Activated gamma-delta T cell treated with anti-CD3 and anti-CD28 coated beads, Interleukin-2, amount 50 U/mL, for 16 hours (primary cell): ENCODE measurements around the gene DTD1.

Source experiments
- DNase-seq: peaks from one replicate; pipeline ENCODE4 v3.0.0-alpha.2; 2020; ENCODE audit warnings: low read depth

DTD1 gene

DNA sequence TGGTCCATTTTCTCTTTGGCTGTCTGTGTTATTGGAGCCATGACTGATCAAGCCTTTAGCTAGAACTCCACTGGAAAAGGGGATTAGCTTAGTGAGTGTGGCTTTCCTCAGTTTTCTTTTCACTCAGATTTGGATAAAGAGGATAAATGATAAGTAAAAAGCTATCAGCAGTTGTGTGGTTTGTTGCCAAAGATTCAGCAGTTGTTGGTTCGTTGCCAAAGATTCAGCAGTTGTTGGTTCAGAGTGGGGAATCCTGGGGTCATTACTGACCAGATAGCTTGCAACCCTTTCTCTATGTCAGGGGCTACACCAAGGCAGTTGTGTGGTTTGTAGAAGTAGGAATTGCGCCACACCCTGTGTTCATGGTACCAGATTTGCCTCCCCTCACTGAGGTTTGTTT is 118.1 kb downstream of the DTD1 start:
- no peak for DNase-seq

DNA sequence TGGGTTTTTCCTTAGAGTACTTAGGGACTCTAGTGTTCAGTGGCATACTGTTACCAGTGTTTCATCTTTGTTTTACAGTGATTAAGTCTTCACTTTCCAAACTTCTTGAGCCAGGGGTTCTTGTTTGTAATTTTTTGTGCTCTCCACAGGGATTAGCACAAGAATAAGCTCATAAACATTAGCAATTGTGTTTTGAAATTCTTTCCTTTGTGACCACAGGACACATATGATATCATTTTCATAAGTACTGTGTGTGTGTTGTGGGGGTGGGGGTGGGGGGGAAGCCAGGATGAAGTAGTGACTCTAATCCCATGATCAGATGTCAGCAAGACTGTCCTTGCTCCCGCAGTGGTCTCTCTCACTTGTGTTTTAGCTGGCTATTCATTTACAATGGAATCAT is 124.3 kb downstream of the DTD1 start:
- no peak for DNase-seq

DNA sequence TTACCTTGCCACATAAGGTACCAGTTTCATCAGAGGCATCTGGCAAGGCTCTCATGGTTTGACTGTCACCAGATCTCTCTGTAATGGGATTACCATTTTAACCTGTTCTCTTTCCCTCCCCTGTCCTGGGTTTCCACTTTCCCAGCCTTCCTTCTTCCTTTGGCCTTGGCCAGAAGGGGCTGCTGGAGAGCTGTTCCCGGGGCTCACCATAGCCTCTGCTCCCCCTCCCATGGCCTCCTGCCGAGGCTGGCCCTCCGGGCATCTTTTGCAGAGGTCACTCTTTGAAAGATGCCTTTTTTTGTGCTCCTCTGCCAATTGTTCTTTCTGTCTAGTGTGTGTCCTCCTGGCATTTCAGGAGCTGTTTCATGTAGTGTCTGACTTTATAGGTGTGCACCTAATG is 125.0 kb downstream of the DTD1 start:
- DNase-seq, result no peak

DNA sequence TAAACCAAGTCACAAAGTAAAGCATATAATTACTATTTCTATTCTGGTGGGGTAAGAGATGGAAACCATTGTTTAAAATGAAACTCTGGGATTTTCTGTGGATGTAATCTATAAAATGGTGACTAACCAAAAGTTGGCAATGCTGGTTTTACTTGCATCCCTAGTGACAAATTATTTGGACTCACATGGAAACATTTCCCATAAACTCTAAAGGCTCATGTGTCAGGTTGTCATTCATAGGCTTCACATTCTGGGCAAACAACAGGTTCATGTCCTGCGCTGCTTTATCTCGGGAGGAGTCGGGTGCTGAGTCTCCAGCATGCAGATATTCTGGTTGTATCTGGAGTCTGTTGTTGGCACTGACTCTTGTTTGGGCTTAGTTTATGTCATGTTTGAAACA is 127.7 kb downstream of the DTD1 start:
- no peak for DNase-seq

DNA sequence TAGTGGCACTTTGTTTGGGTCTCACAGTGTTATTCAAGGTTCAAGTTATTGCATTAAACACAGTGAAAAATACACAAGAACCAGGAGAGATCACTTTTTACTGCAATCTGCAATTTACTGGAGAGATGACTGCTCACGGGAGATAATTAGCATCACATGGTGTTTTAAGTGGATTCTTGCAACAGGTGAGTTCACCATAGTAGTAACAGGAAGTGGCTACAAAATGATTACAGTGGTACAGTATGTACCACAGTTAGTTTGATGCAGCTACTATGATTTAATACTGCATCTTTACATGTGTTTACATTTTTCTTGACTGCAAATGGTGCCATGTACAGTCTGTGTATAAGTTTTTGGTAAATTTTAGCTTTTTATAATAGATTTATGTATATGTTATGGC is 129.2 kb downstream of the DTD1 start:
- no peak for DNase-seq

DNA sequence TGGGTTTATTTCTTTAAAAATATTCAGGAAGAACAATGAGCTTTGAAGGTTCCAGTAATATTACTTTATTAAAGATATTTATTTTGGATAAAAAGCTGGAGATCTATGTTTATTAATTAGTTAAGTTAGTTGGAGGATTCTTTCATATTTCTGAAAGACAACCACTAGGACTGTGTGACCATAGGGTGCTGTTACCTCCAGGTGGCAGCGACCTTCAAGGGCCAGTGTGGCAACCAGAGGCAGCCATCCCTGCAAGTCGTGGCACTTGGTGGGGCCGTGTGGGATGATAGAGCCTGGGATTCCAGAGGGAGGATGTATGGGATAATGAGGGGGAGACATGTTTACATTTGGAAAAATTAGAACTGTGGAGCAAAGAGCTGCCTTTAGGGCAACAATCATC is 130.3 kb downstream of the DTD1 start:
- no peak for DNase-seq

DNA sequence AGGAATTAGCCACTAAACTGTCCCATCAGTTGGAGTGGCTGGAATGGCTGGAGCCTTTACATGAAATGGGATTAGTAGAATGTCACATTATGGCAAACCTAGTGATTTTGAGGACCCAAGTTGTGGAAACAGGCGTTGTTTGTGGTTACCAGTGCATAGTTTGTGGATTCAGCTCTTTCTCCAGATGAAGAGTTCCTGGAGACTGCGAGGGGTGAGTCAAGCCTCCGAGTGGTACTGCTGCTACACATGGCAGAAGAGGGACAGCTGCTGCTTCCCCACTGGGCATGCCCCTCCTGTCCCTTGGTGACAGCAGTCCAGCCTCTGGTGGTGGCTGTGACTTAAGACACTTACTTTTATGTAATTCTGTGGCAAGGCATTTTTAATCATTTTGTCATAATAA is 131.6 kb downstream of the DTD1 start:
- no peak for DNase-seq

DNA sequence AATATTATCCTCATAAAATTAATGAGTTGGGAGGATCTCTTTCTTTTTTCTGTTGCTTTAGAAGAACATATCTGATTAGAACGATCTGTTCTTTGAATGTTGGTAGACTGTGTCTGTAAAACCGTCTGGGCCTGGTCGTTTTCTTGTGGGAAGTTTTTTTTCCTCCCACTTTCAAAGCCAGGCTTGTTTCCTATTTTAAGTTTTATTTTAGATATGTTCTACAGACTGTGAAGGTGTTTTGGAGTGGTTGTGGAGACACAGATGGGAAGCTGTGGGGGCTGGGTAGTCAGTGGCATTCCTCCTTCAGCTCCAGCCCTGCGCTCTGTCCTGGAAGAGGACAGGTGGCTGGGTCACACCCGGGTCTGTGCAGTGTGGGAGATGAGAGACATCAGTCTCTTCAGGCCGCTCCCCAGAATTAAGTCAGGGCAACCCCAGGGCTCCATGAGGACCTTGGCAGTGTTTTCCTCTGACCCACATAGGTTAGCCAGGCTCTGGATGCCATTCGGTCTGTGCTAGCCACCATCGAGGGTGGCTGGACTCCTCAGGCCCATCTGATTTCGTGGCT is 133.8 kb downstream of the DTD1 start:
- no peak for DNase-seq

DNA sequence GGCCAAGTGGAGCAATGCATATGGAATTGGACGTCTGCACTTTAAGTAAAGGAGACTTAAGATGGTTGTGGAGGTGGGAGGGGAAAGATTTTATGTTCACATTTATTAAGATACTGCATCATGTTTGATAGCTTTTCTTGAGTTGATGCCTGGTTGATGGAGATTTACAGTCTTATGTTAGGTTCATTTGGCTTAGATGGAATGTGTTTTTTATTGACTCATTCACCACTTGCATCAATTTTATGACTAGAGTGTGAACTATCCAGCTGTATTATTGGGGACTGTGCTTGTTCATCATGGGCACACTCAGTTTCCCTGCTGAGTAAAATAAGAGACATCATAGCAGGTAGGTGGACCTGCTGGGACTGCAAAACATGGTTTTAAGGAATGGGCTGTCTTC is 134.5 kb downstream of the DTD1 start:
- DNase-seq, result no peak

DNA sequence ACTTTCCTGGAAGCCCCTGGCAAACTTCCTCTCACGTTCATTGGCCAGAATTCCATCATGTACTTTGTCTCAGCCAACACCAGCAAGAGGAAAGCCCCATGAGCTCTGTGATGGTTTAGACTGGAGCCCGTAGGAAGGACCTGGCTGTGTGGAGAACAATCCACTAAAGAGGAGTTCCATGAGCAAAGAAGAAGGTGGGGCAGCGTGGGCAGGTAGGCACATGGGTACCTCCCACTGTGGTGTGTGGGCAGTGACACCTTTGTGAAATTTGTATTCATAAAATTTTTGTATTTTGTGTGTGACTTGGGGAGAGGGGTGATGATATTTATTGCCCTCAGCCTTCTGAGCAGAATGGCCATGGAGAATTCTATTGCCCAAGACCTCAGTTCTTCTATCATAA is 136.2 kb downstream of the DTD1 start:
- DNase-seq, result no peak

DNA sequence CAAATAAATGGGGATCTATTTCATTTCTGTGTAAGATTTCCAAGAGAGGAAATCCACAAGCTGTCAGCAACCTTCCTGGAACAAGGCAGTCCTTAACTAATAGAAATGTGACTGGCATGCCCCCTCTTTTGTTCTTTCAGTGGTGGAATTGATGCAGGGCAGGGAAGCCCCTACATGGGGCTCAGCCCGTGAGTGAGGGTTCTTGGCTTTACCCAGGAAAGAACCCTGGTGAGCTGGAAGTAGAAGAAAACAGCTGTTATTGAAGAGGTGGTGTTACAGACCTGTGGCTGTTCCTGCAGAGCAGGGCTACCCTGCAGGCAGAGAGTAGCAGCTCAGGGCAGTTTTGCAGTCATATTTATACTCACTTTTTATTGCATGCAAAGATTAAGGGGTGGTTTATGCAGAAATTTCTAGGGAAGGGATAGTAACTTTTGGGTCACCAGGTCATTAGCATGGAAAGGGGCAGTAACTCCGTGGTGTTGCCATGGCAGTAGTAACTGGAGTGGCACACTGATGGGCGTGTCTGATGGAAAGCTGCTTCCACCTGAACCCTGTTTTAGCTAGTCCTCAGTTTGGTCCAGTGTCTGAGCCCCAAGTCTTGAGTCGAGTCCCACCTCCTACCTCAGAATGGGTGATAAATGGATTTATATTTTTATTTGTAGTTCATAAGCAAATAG is 137.1 kb downstream of the DTD1 start:
- no peak for DNase-seq

DNA sequence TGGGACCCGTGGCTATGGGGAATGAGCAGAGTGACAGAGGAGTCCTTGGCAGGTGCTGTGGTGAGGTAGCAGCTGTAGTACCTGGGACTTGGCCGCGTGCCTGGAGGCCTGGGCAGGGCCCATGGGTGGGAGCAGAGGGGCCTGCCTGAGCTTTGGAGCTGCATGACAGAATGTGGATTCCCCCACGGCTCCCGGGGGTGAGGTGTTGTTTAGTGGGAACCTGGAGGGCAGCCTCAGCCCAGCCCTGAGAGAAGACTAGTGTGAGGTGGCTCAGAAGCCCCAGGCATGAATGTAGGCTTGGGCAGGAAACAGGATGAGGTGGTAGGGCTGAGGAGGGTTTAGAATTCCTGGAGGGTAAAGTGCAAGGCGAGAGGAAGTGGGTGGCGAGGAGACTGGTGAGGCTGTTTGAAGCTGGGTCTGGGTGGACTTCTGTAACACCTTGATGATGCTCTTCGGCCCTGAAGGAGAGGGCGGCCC is 139.2 kb downstream of the DTD1 start:
- no peak for DNase-seq

DNA sequence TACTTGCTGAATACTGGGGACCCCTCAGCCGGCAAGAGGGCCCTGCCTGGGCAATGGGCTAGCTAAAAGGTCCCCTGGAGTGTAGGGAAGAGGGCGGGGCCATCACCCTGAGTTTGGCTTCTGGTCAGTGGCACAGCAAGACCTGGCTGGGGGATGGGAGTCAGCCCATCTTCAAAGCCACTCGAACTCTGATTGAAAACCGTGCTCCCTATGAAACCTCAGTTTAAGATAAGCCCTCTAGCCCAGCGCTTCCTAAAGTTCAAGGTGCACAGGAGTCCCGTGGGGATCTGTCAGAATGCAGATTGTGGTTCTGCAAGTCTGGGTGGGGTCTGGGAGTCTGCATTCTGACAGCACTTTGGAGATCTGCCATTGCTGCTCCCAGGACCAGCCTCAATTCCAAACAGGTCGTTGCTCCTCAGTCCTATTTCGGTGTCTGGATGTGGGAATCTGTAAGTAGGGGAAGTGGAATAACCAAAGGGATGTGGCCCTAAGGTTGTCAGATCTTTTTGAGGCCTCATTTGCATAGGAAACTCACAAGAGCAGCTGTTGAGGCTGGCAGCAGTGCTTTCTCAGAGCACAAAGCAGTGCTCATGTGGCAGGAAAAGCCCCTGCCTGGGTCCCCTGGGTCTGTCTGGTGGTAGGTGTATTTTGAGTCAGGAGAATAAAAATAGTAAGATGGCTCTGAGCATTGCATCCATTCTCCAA is 140.5 kb downstream of the DTD1 start:
- no peak for DNase-seq

DNA sequence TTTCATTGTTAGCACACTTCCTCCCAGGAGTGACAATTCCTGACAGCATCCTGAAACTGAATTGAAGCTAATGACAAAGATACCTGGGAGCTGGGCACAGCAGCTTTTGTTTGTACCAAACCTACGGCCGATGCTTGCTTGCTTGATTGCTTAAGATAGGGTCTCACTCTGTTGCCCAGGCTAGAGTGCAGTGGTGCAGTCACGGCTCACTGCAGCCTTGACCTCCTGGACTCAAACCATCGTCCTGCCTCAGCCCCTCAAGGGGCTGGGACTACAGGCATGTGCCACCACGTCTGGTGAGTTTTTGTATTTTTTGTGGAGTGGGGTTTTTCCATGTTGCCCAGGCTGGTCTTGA is 141.0 kb downstream of the DTD1 start:
- no peak for DNase-seq

DNA sequence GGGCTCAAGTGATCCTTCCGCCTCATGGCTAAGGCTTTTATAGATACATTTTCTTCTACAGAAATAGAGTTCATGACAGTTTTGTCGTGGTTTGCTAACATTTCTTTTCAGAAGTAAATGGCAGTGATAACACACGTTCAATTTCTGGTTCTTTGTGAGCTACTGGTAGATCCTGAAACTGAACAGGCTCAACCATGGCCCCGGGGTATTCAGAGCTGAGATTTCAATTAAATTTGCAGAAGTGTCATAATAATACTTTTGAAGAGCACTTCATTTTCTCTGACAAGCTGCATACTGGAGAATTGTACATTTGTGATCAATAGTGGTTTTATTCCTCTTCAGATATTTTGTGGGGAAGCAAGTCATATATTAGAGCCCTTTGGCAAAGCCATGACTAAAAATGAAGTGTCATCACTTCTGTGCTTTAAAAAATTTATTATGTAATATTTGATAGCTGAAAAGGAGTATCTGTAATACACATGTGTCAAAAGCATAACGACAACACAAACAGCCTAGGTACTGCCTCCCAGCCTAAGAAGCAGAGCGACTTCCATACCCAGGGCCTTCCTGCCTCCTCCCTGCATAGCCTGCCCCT is 141.5 kb downstream of the DTD1 start:
- no peak for DNase-seq

DNA sequence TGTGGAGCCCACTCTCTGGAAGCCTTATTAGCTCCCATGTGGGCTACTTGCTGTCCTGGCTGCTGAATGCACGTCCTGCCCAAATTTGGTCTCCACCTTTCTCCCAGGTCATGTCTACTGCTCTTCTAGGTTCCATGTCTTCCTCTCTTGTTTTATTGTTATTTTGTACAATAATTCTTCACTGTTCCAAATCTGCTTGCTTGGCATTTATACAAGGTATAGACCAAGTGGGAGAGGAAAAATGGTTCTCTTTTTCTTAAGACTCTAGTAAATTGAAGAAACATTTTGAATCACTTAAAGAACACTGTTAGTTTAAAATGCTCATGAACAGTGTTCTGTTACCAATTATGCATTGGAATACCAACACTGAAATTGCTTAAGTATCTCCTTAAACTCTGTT is 144.1 kb downstream of the DTD1 start:
- DNase-seq, result no peak

DNA sequence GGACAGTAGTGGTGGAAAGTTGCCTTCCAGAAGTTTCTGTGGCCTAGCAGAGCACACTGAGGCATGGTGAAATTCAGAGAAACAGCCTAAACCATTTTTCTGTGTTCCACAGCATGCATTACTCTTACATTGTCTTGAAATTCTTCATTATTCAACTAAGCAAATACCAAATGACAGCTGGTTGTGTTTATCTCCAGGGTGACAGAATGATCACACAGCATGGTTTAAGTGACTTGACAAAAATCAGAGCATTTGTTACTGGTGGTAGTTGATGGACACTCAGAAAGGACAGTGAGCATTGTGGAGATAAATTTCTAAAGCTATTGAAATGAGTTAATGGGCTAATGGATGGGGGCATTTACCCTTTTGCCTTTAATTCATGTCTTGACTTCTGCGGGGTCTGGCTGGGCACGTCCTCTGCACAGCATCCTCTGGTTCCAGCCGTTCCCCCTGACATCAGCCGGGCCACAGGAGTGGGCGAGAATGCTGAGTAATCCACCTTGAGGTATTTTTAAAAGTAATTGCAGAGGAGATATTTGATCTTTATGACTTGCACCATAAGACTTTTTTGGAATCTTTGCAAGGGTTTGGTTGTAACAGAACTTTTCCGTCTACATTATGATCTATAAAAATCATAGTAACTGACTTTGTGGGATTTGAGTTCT is 146.8 kb downstream of the DTD1 start:
- no peak for DNase-seq

DNA sequence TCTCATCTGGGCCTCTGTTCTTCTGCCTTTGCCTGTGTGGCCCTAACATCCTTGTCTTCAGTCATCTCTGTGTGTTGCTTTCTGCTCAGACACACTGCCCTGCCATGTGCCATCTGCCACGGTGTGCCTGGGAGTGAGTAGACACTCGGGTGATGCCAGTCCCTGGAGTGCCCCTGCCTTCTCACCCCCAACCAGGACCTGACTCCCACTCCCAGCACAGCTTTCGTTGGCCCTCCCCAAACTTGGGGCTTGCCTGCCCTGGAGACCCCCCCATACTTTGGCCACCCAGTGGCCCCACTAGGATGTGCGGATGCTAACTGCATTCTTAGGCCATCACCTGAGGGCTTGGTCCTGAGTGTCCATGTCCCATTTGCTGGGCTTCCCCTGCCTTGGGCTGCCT is 149.3 kb downstream of the DTD1 start:
- DNase-seq, result no peak

DNA sequence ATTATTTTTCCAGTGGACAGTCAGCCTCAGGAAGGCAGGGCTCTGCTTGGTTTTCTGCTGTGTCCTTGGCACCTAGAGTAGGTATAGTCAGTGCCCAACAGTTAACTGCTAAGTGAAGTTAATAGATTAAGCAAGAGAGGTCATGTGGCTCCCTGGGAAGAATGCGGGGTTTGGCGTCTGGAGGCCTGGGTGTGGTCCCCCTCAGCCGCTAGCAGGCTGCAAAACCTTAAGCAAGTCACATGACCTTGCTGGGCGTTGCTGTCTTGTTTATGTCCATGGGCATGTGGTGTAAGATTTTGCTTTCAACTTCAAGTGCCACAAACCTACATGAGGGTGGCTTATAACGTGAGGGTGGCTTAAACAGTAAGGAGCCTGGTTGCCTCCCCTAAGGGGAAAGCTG is 150.2 kb downstream of the DTD1 start:
- no peak for DNase-seq

DNA sequence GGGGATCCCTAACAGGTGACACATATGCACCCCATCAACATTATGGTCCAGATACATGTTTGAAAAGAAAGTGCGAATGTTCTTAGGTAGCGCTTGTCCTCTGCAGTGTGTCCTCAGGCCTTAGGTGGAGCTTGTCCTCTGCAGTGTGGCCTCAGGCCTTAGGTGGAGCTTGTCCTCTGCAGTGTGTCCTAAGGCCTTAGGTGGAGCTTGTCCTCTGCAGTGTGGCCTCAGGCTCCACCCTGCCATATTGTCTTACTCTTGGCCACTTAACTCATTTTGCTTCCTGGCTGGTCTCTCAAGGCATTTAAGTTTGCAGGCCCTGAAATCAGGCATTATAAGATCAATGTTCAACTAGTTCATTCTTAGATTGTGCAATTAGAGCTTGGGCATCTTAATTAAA is 151.0 kb downstream of the DTD1 start:
- no peak for DNase-seq

DNA sequence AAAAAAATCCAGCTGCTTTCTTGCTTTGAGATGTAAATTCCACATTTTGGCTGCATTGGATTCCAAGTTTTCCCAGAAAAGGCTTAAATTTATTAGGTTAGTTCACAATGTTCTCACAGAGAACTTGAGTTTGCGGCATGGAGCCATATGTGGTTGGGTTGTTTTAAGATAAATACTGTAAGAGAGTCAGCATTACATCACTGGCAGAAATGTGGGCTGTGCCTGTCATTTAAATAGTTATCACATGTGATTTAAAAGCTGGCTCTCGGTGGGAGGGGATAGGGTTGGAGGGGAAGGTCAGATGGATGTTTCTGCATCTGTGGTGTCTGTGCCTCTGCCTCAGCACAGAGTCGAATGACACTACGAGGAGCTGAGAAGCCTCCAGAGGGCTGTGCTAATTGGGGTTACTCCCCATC is 151.9 kb downstream of the DTD1 start:
- no peak for DNase-seq

DNA sequence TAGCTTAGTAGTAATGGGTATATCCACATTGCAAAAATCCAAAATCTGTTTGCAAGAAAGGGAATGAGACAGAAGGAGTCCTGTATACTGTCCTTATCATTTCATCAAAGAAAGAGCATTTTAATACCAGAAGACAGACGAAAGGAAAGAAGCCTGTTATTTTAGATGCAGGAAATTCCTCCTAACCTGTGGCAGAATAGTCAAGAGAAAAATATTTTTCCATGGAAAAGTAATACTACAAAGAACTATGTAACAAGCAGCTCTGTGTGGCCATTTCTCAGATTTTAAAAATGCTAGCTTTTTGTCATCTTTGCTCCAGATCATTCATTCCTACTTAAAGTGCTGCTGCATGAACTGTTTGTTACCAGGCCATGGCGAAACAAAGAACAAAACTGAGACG is 152.9 kb downstream of the DTD1 start:
- no peak for DNase-seq

DNA sequence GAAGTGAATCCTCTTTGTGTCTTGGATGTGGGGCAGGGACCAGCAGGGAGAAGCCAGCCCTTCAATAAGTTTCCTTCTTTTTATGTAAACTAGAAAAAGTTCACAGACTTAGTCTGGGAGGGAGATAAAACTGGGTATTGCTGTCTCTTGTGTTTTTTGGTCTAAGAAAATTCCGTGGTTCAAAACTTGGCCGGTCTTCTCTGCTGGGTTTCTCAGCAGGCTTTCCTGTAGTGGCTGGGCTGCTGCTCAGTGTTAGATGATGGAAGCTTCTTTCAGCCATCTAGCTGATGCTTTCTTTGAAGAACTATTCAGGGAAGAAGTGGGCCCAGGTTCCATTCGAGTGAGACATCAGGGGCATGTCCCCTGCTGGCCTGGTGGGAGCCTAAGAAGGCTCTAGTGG is 155.0 kb downstream of the DTD1 start:
- no peak for DNase-seq
